Sciatic nerve (tissue), 2 donors: ENCODE results near the gene SH2D6. TPM values are rescaled to one million over a fixed set of nuclear protein-coding genes. Genes with fewer than 3 reads are reported as not detected.

Source experiments
- ATAC-seq: fragments of 200-7000 bp; cut with Tn5 transposase; one replicate; pipeline ENCODE4 v1.9.1; 2020; ENCODE audit warnings: mild to moderate bottlenecking, moderate library complexity
- DNase-seq: peaks from one replicate; pipeline ENCODE4 v3.0.0-alpha.2; 2020; ENCODE audit warnings: low spot score
- intact Hi-C: fragments of 100-400 bp; cut with DNase I; formaldehyde crosslinking; loops from one replicate; pipeline ENCODE4 v1.14.2; 2022
- total RNA-seq: library from RNA; stranded (reverse); fragmentation: NEBNext Ultra II Directional; extraction: Animal tissue kit (Norgen Biotek cat#: 25700); gene quantifications from one replicate; pipeline ENCODE4 v1.2.1, GENCODE V29; 2021
- donor health status: DM: no; HTN: no; CAD: no.
- donor health status: DM: no; HTN: no; CAD: no.

The SH2D6 gene
- total RNA-seq, 1 donor from 2014 or later = 0.40 TPM

GRCh38 chr2:85415980-85416650, 2.4 kb upstream of the SH2D6 start:
- DNase-seq = no peak

GRCh38 chr2:85419009-85419675, 628 bp downstream of the SH2D6 start:
- peak; percentile 18 for ATAC-seq
- intact Hi-C loops = no loop called here
- DNase-seq = peak; percentile 62

More at GRCh38 chr2:85415980-85416650, 2.4 kb upstream of the SH2D6 start:
- ATAC-seq = no peak
- intact Hi-C loops = no loop called here

GRCh38 chr2:85420536-85421259, 2.2 kb downstream of the SH2D6 start:
- peak; percentile 95 for DNase-seq
- ATAC-seq = peak; percentile 80
- intact Hi-C loops = loop anchor here (2.0 to 5.0 kb wide), 2 partner anchors 117 to 132 kb away; partner anchors contain the start of gene MAT2A

GRCh38 chr2:85421260-85422071, 3.0 kb downstream of the SH2D6 start:
- intact Hi-C loops = loop anchor here (2.0 to 5.0 kb wide), 2 partner anchors 116 to 131 kb away; partner anchors contain the start of gene MAT2A
- DNase-seq (no peak), ATAC-seq (no peak)

- intact Hi-C loops = loop anchor here (5.0 kb wide), 1 partner anchor 115 kb away; the partner anchor contains the start of gene MAT2A
- ATAC-seq = no peak
- no peak for DNase-seq
These were observed 3.6 kb downstream of the SH2D6 start for GRCh38 chr2:85422072-85422457.

GRCh38 chr2:85423525-85423924, 5.0 kb downstream of the SH2D6 start:
- intact Hi-C loops = loop anchor here (5.0 kb wide), 1 partner anchor 114 kb away; the partner anchor contains the start of gene MAT2A
- no peak for ATAC-seq
- no peak for DNase-seq

- DNase-seq (no peak), ATAC-seq (no peak)
- intact Hi-C loops = no loop called here
These were observed 7.1 kb downstream of the SH2D6 start for GRCh38 chr2:85425588-85425987.

- no peak for DNase-seq
- intact Hi-C loops = no loop called here
- ATAC-seq = no peak
These were observed 8.9 kb downstream of the SH2D6 start for GRCh38 chr2:85427300-85427835.

GRCh38 chr2:85428343-85428881, 9.9 kb downstream of the SH2D6 start:
- ATAC-seq (no peak), DNase-seq (no peak)
- intact Hi-C loops = no loop called here

GRCh38 chr2:85429213-85429923, 10.9 kb downstream of the SH2D6 start:
- ATAC-seq (no peak), DNase-seq (no peak)
- intact Hi-C loops = no loop called here

GRCh38 chr2:85429924-85430289, 11.4 kb downstream of the SH2D6 start:
- intact Hi-C loops = no loop called here
- no peak for ATAC-seq
- no peak for DNase-seq

- DNase-seq = peak; percentile 74
- intact Hi-C loops = no loop called here
- no peak for ATAC-seq
These were observed 12.4 kb downstream of the SH2D6 start for GRCh38 chr2:85430752-85431569.

- ATAC-seq (no peak), DNase-seq (no peak)
- intact Hi-C loops = no loop called here
These were observed 13.2 kb downstream of the SH2D6 start for GRCh38 chr2:85431570-85432205.

GRCh38 chr2:85433511-85434089, 15.1 kb downstream of the SH2D6 start:
- ATAC-seq (peak; percentile 86), DNase-seq (peak; percentile 86)
- intact Hi-C loops = no loop called here

- intact Hi-C loops = no loop called here
- DNase-seq (no peak), ATAC-seq (no peak)
These were observed 16.2 kb downstream of the SH2D6 start for GRCh38 chr2:85434696-85435095.

- ATAC-seq = no peak
- intact Hi-C loops = no loop called here
- no peak for DNase-seq
These were observed 16.9 kb downstream of the SH2D6 start for GRCh38 chr2:85435220-85435958.
